HG02885 (cell line): ENCODE results near the gene ECPAS.
"Not testable (repeated sequence)": the region's sequence is repeated elsewhere in the genome, so short reads cannot be mapped to it uniquely, and the experiment has no call there.

ENCODE experiments used
- ATAC-seq: cut with Tn5 transposase; IDR thresholded peaks from one replicate; pipeline ENCODE4 v1.9.1; 2021; ENCODE audit warnings: mild to moderate bottlenecking; ENCODE audit not compliant: unreplicated experiment, poor library complexity

ECPAS gene

GRCh38 chr9:111481885-111482636 lies 2.1 kb downstream of the ECPAS start:
- ATAC-seq: no peak

- ATAC-seq: no peak
Observed at GRCh38 chr9:111477677-111478076, 6.5 kb downstream of the ECPAS start.

- ATAC-seq: no peak
Observed at GRCh38 chr9:111475195-111475594, 9.0 kb downstream of the ECPAS start.

- no peak for ATAC-seq
Observed at GRCh38 chr9:111474385-111474784, 9.8 kb downstream of the ECPAS start.

- ATAC-seq: no peak
Observed at GRCh38 chr9:111467778-111468367, 16.3 kb downstream of the ECPAS start.

- ATAC-seq: no peak
Observed at GRCh38 chr9:111463048-111463447, 21.1 kb downstream of the ECPAS start.

GRCh38 chr9:111458139-111459009 lies 25.8 kb downstream of the ECPAS start:
- peak; percentile 55 for ATAC-seq

GRCh38 chr9:111456529-111456928 lies 27.7 kb downstream of the ECPAS start:
- ATAC-seq: no peak

GRCh38 chr9:111455638-111456037 lies 28.5 kb downstream of the ECPAS start:
- ATAC-seq: no peak

- no peak for ATAC-seq
Observed at GRCh38 chr9:111454751-111455150, 29.4 kb downstream of the ECPAS start.

- ATAC-seq: no peak
Observed at GRCh38 chr9:111451570-111451969, 32.6 kb downstream of the ECPAS start.

GRCh38 chr9:111450124-111450523 lies 34.1 kb downstream of the ECPAS start:
- ATAC-seq: no peak

- no peak for ATAC-seq
Observed at GRCh38 chr9:111449705-111450104, 34.5 kb downstream of the ECPAS start.

- not testable (repeated sequence) for ATAC-seq
Observed at GRCh38 chr9:111445799-111446198, 38.4 kb downstream of the ECPAS start.

- ATAC-seq: no peak
Observed at GRCh38 chr9:111443454-111443853, 40.7 kb downstream of the ECPAS start.

GRCh38 chr9:111442360-111443027 lies 41.7 kb downstream of the ECPAS start:
- ATAC-seq: no peak

- no peak for ATAC-seq
Observed at GRCh38 chr9:111440226-111440625, 44.0 kb downstream of the ECPAS start.

GRCh38 chr9:111438541-111439235 lies 45.5 kb downstream of the ECPAS start:
- ATAC-seq: no peak

- ATAC-seq: no peak
Observed at GRCh38 chr9:111436571-111436970, 47.6 kb downstream of the ECPAS start.

GRCh38 chr9:111433082-111433481 lies 51.1 kb downstream of the ECPAS start:
- no peak for ATAC-seq
